ENCODE results near the gene PHC2.
A peak's percentile ranks its signal among the peaks of the same experiment; 100 is the strongest.

GRCh38 chr1:33327587-33328325 is 103.1 kb downstream of the PHC2 start:
- peak in 1 of 3 experiments; percentile 19 for TF ChIP-seq CTCF (optimal IDR thresholded peaks at IDR 0.05 in 1 of 3, IDR thresholded peaks at IDR 0.05 in 1 of 3, conservative IDR thresholded peaks at IDR 0.05 in 1 of 3; ENCODE audit: extremely low read depth in 1 of 3, insufficient read depth in 2 of 3, low read length in 3 of 3)
- TF ChIP-seq EZH2 (IDR thresholded peaks at IDR 0.05; ENCODE audit: low read length) = no peak
